Endothelial cell of umbilical vein (primary cell): ENCODE results near the gene HBQ1. TPM values are rescaled to one million over a fixed set of nuclear protein-coding genes. Genes with fewer than 3 reads are reported as not detected.

Experiments used
- BruUV-seq: library from RNA; stranded (reverse); fragments of 400-500 nt; replicated peaks from 2 replicates; lab custom pipeline; 2021; lab: Mats Ljungman, UMichigan
- CTCF ChIA-PET: fragments of 300-600, 350-600 bp; sonication (Branson Sonifier 250); formaldehyde crosslinking; loops from one replicate; lab custom pipeline; 2021; ENCODE audit warnings: antibody characterized with exemption, inconsistent platforms; lab: Charles Lee
- POLR2A ChIA-PET: fragments of 300-600, 350-600 bp; sonication (Branson Sonifier 250); formaldehyde crosslinking; loops from one replicate; lab custom pipeline; 2021; ENCODE audit warnings: antibody characterized with exemption, inconsistent platforms; lab: Charles Lee
- DNase-seq: peaks from one replicate; pipeline ENCODE4 v3.0.0-alpha.2; 2011; ENCODE audit warnings: low read depth, low spot score
- FAIRE-seq: peaks from 2 replicates; lab custom pipeline; 2011; peaks lifted over from hg19 to GRCh38; lab: Jason Lieb, UNC
- H2AFZ ChIP-seq: 2 replicates; pipeline ENCODE4 v1.6.0; 2012; ENCODE audit warnings: low read depth, low read length, control low read depth, inconsistent platforms
- H3K27ac ChIP-seq: 2 replicates; pipeline ENCODE4 v1.5.1; 2011; ENCODE audit warnings: low read depth, mild to moderate bottlenecking, control low read depth, low read length, moderate library complexity; ENCODE audit not compliant: insufficient read depth
- H3K27me3 ChIP-seq, 2 experiments: 2 replicates each; pipeline versions ENCODE4 v1.6.0 to v1.6.1; 2011; ENCODE audit warnings: low read length in 2 of 2, mixed read lengths in 1 of 2; ENCODE audit not compliant: control insufficient read depth in 2 of 2, insufficient read depth in 2 of 2
- H3K36me3 ChIP-seq, 2 experiments: 2 replicates in 1 of 2; 3 replicates in 1 of 2; pipeline ENCODE4 v1.5.1; 2011; ENCODE audit warnings: low read length in 2 of 2, mild to moderate bottlenecking in 1 of 2, moderate library complexity in 1 of 2; ENCODE audit not compliant: control insufficient read depth in 2 of 2, insufficient read depth in 2 of 2; ENCODE audit errors: extremely low read depth in 1 of 2
- H3K4me1 ChIP-seq: 3 replicates; pipeline ENCODE4 v1.5.1; 2011; ENCODE audit warnings: mild to moderate bottlenecking, low read length; ENCODE audit not compliant: control insufficient read depth, insufficient read depth; ENCODE audit errors: extremely low read depth
- H3K4me2 ChIP-seq: 2 replicates; pipeline ENCODE4 v1.6.1; 2011; ENCODE audit warnings: low read length, control low read depth, mixed read lengths; ENCODE audit not compliant: insufficient read depth
- H3K4me3 ChIP-seq, 3 experiments: fragments of 200-600 bp in 1 of 3; sonication (generic), shearing (Covaris generic) in 1 of 3; replicated peaks in 1 of 3; 2 replicates each; pipeline ENCODE4 v1.5.1; 2011 to 2016; ENCODE audit warnings: control low read depth in 3 of 3, low read length in 3 of 3, mild to moderate bottlenecking in 2 of 3, inconsistent platforms in 1 of 3, low read depth in 1 of 3, moderate library complexity in 1 of 3; ENCODE audit not compliant: insufficient read depth in 1 of 3
- H3K79me2 ChIP-seq: 2 replicates; pipeline ENCODE4 v1.6.0; 2012; ENCODE audit warnings: low read length, inconsistent platforms; ENCODE audit not compliant: control insufficient read depth, insufficient read depth
- H3K9ac ChIP-seq: replicated peaks from 2 replicates; pipeline ENCODE3; 2011; ENCODE audit warnings: low read length, control low read depth; ENCODE audit not compliant: insufficient read depth; ENCODE audit errors: extremely low read depth
- H3K9me1 ChIP-seq: replicated peaks from 3 replicates; pipeline ENCODE4 v1.6.0; 2011; ENCODE audit warnings: mild to moderate bottlenecking, low read length; ENCODE audit not compliant: control insufficient read depth, insufficient read depth; ENCODE audit errors: extremely low read depth
- H3K9me3 ChIP-seq: replicated peaks from 2 replicates; pipeline ENCODE4 v1.5.1; 2012; ENCODE audit warnings: low read length, inconsistent platforms; ENCODE audit not compliant: control insufficient read depth, insufficient read depth
- H4K20me1 ChIP-seq: replicated peaks from 2 replicates; pipeline ENCODE3; 2011; ENCODE audit warnings: mild to moderate bottlenecking, low read length; ENCODE audit not compliant: control insufficient read depth, insufficient read depth; ENCODE audit errors: extremely low read depth
- EZH2 ChIP-seq: IDR thresholded peaks from 2 replicates; pipeline ENCODE4 v1.6.1; 2012; ENCODE audit warnings: borderline replicate concordance, low read depth, mild to moderate bottlenecking, moderate library complexity, low read length, inconsistent platforms; ENCODE audit not compliant: severe bottlenecking
- FOS ChIP-seq: IDR thresholded peaks from 2 replicates; pipeline ENCODE4 v1.6.1; 2011; ENCODE audit warnings: mild to moderate bottlenecking, low read length, moderate library complexity, borderline replicate concordance; ENCODE audit not compliant: insufficient read depth
- GATA2 ChIP-seq: IDR thresholded peaks from 2 replicates; pipeline ENCODE4 v1.7.0; 2011; ENCODE audit warnings: low read depth, mild to moderate bottlenecking, moderate library complexity, mixed read lengths, low read length; ENCODE audit not compliant: insufficient read length, insufficient read depth
- JUN ChIP-seq: IDR thresholded peaks from 2 replicates; pipeline ENCODE4 v1.6.1; 2011; ENCODE audit warnings: borderline replicate concordance, low read depth; ENCODE audit not compliant: insufficient read length, insufficient read depth
- MYC ChIP-seq: IDR thresholded peaks from one replicate; pipeline ENCODE4 v1.6.1; 2011; ENCODE audit warnings: mild to moderate bottlenecking, low read depth, low read length
- POLR2A ChIP-seq: IDR thresholded peaks from 2 replicates; pipeline ENCODE4 v1.6.1; 2012; ENCODE audit warnings: low read depth, mild to moderate bottlenecking, control low read depth, low read length
- POLR2AphosphoS5 ChIP-seq: IDR thresholded peaks from 2 replicates; pipeline ENCODE4 v1.6.1; 2012; ENCODE audit warnings: low read depth, mild to moderate bottlenecking, control low read depth, low read length, moderate library complexity; ENCODE audit not compliant: insufficient read depth
- dilution Hi-C: fragments of 300-500 bp; cut with MboI; formaldehyde crosslinking; loops from one replicate; pipeline ENCODE4 v1.15.0; 2019; ENCODE audit warnings: low sequenced_read_pairs; ENCODE audit not compliant: extremely low pct_ligation_motif_present
- intact Hi-C: fragments of 100-400 bp; cut with micrococcal nuclease; formaldehyde crosslinking; loops from one replicate; pipeline ENCODE4 v1.10.0; 2022
- polyA plus RNA-seq, 4 experiments: library from polyadenylated mRNA; depleted of rRNA in 3 of 4; stranded (reverse) in 3 of 4; unstranded in 1 of 4; fragments of >200 nt; gene quantifications; 2 replicates each; pipeline versions ENCODE4 v1.2.1 to v1.2.3, GENCODE V29; 2011 to 2012; ENCODE audit warnings: missing spikeins in 1 of 4
- total RNA-seq: library from RNA; stranded (reverse); gene quantifications from 2 replicates; pipeline ENCODE4 v1.2.3, GENCODE V29; 2021
- TF ChIP-seq, protein P1 (sequence below): IDR thresholded peaks from 2 replicates; pipeline ENCODE4 v1.6.1; 2011; ENCODE audit not compliant: insufficient read depth, insufficient read length
- TF ChIP-seq, protein P2 (sequence below), 2 donors: IDR thresholded peaks; 1 replicate in 1 of 2; 2 replicates in 1 of 2; pipeline ENCODE4 v1.5.1; 2011; ENCODE audit warnings: low read length in 2 of 2, mild to moderate bottlenecking in 2 of 2, moderate library complexity in 2 of 2, control low read depth in 1 of 2, inconsistent platforms in 1 of 2, low read depth in 1 of 2; ENCODE audit not compliant: insufficient read depth in 1 of 2; ENCODE audit errors: extremely low read depth in 1 of 2

Gene HBQ1
- total and polyA plus RNA-seq, 2 donors (not counting 3 experiments of a cell fraction or from before 2014, with no cell fraction given): 0.75 TPM; not detected in 1

DNA sequence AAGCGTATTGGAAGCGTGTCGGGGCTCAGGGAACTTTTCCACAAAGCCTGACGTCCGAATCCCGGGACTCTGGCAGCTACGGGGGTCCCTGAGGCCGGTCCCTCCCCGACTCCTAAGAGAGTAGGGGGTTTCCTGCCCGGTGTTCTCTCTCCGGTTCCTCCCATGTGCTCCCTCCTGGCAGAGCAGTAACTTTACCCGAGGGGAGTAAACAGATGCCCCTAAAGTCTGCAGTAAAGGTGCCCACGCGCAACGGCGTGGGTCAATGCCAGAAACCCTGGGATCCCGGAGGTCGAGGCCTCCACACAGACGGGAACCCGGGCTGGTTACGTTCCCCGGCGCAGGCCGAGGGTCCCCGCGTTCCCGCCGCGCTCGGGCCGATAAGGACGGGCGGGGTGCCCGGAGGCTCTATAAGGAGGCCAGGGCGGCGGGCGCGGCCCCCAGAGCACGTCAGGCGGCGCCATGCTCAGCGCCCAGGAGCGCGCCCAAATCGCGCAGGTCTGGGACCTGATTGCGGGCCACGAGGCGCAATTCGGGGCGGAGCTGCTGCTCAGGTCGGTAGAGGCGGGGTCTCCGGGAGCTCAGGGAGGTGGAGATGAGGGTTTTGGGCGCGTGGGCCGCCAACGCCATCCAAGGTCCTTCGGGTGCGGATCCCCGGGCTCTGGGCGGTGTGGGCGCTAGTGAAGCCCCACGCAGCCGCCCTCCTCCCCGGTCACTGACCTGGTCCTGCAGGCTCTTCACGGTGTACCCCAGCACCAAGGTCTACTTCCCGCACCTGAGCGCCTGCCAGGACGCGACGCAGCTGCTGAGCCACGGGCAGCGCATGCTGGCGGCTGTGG, 14.5 kb upstream of the HBQ1 start, which contains the start of gene HBM:
Gene HBM (plus strand): TSS at position 440 of the 836 bp plus-strand sequence. CDS start 20 bp downstream, at position 460.
- H2AFZ ChIP-seq: no peak within 1 kb of the TSS
- DNase-seq: no peak
- intact Hi-C loops: no loop called here
- dilution Hi-C loops: no loop called here
- H3K4me1 ChIP-seq: no peaks in the 10 kb centered on the region
- H3K79me2 ChIP-seq: no peaks in the 10 kb centered on the region
- H3K27ac ChIP-seq: no peak within 1 kb of the TSS
- H3K4me2 ChIP-seq: peak within 1 kb of the TSS; percentile 29
- no peaks in the 10 kb centered on the region for H3K36me3 ChIP-seq
- ChIA-PET POLR2A (no interaction called here), CTCF (no interaction called here)
- no peak for FAIRE-seq
- no TSS peak for BruUV-seq
- H3K9ac ChIP-seq: no peak within 1 kb of the TSS
- H3K9me3 ChIP-seq: no peaks in the 10 kb centered on the region
- no peaks in the 10 kb centered on the region for H4K20me1 ChIP-seq
- no peak for TF ChIP-seq POLR2A
- peak; percentile 93 for TF ChIP-seq EZH2
- TF ChIP-seq, protein P1, sequence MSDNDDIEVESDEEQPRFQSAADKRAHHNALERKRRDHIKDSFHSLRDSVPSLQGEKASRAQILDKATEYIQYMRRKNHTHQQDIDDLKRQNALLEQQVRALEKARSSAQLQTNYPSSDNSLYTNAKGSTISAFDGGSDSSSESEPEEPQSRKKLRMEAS: no peak
- no peak for TF ChIP-seq FOS
- no peak within 1 kb of the TSS for H3K4me3 ChIP-seq
- peaks cover 39 to 40% of the 10 kb centered on the region in 2 experiments for H3K27me3 ChIP-seq
- no peaks in the 10 kb centered on the region for H3K9me1 ChIP-seq

DNA sequence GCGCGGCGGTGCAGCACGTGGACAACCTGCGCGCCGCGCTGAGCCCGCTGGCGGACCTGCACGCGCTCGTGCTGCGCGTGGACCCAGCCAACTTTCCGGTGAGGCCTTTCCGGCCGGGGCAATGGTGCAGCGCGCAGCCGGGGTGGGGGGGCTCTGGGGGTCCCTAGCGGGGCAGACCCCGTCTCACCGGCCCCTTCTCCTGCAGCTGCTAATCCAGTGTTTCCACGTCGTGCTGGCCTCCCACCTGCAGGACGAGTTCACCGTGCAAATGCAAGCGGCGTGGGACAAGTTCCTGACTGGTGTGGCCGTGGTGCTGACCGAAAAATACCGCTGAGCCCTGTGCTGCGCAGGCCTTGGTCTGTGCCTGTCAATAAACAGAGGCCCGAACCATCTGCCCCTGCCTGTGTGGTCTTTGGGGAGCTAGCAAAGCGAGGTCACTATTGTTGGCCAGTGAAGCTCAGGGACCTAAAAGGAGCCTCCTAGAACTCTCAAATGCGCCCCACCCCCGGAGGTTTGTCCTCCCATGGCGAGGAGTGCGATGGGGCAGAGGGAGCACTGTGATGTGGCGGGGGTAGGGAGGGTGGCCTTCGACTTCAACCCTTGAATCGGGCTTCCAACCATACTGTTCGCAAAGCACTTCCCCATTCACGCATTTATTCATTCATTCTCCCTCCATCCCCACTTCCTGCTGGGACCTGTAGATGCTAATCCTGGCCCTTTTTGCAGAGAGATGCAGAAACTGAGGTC, 13.7 kb upstream of the HBQ1 start:
- FAIRE-seq (no peak), DNase-seq (no peak)
- no peak overlapping the region for H2AFZ ChIP-seq
- H3K9me3 ChIP-seq: no peaks in the 10 kb centered on the region
- no peak overlapping the region for H3K4me2 ChIP-seq
- peaks cover 41% of the 10 kb centered on the region in 2 experiments for H3K27me3 ChIP-seq
- no peaks in the 10 kb centered on the region for H3K4me1 ChIP-seq
- dilution Hi-C loops (no loop called here), intact Hi-C loops (no loop called here)
- no peaks in the 10 kb centered on the region for H3K36me3 ChIP-seq
- no peak overlapping the region for H3K9ac ChIP-seq
- ChIA-PET POLR2A (no interaction called here), CTCF (interaction anchor here (1.4 to 1.9 kb wide), 2 partner anchors 14 to 70 kb away, joined by 4 read pairs; partner anchors contain the start of gene HBQ1)
- H3K9me1 ChIP-seq: no peaks in the 10 kb centered on the region
- TF ChIP-seq, protein P1: no peak
- TF ChIP-seq POLR2A: no peak
- no peak for TF ChIP-seq MYC
- TF ChIP-seq GATA2: no peak
- TF ChIP-seq JUN: no peak
- no peak for TF ChIP-seq POLR2AphosphoS5
- no peak for TF ChIP-seq EZH2
- no peak for TF ChIP-seq FOS
- TF ChIP-seq, protein P2, sequence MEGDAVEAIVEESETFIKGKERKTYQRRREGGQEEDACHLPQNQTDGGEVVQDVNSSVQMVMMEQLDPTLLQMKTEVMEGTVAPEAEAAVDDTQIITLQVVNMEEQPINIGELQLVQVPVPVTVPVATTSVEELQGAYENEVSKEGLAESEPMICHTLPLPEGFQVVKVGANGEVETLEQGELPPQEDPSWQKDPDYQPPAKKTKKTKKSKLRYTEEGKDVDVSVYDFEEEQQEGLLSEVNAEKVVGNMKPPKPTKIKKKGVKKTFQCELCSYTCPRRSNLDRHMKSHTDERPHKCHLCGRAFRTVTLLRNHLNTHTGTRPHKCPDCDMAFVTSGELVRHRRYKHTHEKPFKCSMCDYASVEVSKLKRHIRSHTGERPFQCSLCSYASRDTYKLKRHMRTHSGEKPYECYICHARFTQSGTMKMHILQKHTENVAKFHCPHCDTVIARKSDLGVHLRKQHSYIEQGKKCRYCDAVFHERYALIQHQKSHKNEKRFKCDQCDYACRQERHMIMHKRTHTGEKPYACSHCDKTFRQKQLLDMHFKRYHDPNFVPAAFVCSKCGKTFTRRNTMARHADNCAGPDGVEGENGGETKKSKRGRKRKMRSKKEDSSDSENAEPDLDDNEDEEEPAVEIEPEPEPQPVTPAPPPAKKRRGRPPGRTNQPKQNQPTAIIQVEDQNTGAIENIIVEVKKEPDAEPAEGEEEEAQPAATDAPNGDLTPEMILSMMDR (IDR thresholded peaks at IDR 0.05; ENCODE audit: extremely low read depth in 1 of 2, insufficient read depth in 1 of 2, low read depth in 1 of 2, low read length in 2 of 2): no peak
- H3K27ac ChIP-seq: no peak overlapping the region
- H3K79me2 ChIP-seq: no peaks in the 10 kb centered on the region
- no TSS peak for BruUV-seq
- no peak overlapping the region for H3K4me3 ChIP-seq
- H4K20me1 ChIP-seq: no peaks in the 10 kb centered on the region
